HG02642 (cell line): Measurements from ENCODE around the gene PXDC1.
"Not testable (repeated sequence)": the region's sequence is repeated elsewhere in the genome, so short reads cannot be mapped to it uniquely, and the experiment has no call there.

Experiments
- ATAC-seq: cut with Tn5 transposase; IDR thresholded peaks from one replicate; pipeline ENCODE4 v1.9.1; 2021; ENCODE audit warnings: mild to moderate bottlenecking; ENCODE audit not compliant: unreplicated experiment, poor library complexity

PXDC1 gene

GRCh38 chr6:3687847-3688246 is 63.7 kb downstream of the PXDC1 start:
- ATAC-seq: no peak

- no peak for ATAC-seq
Observed at GRCh38 chr6:3683331-3683730, 68.2 kb downstream of the PXDC1 start.

- no peak for ATAC-seq
Observed at GRCh38 chr6:3678946-3679345, 72.6 kb downstream of the PXDC1 start.

GRCh38 chr6:3677751-3678150 is 73.8 kb downstream of the PXDC1 start:
- ATAC-seq: not testable (repeated sequence)

GRCh38 chr6:3677351-3677750 is 74.2 kb downstream of the PXDC1 start:
- not testable (repeated sequence) for ATAC-seq
